HPDE6-E6E7 (cell line): ENCODE measurements around the gene TEDDM1.
"Not testable (repeated sequence)": the region's sequence is repeated elsewhere in the genome, so short reads cannot be mapped to it uniquely, and the experiment has no call there.

Experiments used
- DNase-seq: peaks from one replicate; pipeline ENCODE4 v3.0.0; 2011; ENCODE audit warnings: missing footprints; ENCODE audit errors: extremely low spot score

Gene TEDDM1

DNA sequence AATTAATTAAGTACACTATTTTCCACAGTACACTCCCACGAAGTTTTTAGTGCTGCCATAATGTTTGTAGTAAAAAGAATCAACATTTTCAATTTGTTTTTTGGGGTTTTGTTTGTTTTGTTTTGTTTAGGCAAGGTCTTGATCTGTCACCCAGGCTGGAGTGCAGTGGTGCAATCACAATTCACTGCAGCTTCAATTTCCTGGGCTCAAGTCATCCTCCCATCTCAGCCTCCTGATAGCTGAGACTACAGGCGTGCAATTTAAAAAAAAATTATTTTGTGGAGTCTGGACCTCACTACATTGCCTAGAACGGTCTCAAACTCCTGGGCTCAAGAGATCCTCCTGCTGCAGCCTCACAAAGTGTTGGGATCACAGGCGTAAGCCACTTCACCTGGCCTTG, 20.3 kb downstream of the TEDDM1 start:
- DNase-seq = no peak

DNA sequence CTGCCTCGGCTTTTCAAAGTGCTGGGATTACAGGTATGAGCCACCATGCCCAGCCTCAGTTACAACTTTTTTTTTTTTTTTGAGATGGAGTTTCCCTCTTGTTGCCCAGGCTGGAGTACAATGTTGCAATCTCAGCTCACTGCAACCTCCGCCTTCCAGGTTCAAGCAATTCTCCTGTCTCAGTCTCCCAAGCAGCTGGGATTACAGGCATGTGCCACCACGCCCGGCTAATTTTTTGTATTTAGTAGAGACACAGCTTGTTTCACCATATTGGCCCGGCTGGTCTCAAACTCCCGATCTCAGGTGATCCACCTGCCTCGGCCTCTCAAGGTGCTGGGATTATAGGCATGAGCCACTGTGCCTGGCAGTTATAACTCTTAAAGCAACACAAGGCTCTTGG, 20.7 kb downstream of the TEDDM1 start:
- not testable (repeated sequence) for DNase-seq

DNA sequence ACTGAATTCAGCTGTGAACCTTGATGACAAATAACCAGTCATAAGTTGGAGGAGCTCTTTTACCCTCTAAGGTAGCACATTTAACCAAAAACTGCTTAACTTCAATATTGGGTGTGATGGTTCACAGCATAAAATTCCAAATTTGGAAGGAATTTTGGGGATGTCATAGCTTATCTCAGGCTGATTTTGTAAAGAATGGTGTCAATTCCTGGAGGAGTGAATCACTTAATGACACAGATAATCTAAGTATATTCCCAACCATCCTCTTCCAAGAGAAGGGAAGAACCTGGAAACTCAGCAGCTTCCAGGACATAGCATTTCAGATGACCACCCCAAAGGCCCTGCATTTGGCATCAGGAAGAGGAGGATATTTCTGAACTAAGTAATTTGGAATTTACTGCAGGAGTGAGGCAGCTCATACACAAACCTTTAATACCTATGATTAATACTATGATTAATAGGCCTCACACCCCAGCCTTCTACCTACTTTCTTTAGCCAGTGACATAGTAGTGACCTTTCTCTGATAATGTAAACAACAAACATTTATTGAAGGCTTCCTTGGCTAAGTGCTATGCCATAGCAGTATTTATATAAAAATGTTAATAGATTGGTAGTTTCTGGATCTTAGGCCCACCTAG, 23.4 kb downstream of the TEDDM1 start:
- DNase-seq = no peak

DNA sequence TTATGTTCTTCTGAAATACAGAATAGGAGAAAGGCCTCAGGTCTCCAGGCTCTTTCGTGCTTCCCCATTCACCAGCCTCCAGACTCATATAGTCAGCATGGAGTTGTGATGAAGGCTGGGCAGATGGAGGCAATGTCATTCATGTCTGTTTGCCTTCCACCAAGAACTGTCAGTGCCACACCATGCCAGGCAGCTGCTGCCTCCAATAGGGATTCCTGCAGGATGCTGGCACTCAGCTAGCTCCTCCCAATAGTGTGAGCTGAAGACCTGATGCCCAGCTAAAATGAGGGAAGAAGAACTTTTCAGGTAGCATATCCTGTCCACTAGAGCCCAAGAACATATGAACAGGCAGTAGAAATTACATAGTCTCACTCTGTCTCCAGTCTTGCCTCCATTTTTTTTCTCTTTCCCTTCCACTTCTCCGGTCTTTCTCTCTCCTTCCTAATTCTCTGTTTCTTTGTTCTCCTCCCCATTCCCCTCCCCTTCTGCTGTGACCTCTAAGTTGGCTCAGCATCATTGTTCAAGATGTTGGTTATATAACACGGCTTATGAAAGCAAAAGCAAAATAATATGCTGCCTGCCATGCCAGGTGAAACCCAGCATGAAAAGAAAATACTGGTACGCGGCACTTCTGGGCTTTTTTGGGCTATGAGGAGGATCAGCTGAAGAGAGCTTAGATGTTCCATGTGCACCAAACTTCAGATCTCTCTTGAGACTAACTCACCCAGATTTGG, 26.2 kb downstream of the TEDDM1 start:
- no peak for DNase-seq

DNA sequence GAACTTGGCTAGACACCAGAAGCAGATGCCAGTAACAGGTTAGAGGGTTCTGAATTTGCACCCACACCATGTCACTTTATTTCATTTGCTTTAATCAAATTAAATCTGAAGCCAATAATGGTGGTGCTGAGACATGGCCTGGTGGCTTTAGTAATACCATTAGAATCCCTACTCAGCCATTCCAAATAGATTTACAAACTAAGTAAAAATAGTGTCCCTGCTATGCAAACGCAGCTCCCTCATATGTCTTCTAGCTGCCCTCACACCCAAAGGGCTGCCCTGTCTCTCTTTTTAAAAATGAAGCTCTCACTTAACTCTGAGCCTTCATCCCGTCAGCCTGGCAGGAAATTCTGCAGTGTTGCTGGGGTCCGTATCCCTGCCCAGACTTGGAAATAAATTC, 29.9 kb downstream of the TEDDM1 start:
- no peak for DNase-seq

DNA sequence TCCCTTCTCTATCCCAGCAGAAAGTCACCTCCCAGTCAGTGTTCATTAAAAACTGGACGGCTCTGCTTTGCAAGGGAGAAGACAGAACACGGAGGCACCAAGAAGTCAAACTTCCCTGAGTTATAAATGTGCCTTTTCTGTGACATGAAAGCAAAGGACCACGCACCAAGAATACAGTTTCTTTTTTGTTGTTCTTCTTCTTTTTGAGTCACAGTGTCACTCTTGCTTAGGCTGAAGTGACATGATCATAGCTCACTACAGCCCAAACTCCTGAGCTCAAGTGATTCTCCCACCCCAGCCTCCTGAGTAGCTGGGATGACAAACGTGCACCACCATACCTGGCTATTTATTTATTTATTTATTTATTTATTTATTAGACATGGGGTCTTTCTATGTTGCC, 31.6 kb downstream of the TEDDM1 start:
- no peak for DNase-seq

DNA sequence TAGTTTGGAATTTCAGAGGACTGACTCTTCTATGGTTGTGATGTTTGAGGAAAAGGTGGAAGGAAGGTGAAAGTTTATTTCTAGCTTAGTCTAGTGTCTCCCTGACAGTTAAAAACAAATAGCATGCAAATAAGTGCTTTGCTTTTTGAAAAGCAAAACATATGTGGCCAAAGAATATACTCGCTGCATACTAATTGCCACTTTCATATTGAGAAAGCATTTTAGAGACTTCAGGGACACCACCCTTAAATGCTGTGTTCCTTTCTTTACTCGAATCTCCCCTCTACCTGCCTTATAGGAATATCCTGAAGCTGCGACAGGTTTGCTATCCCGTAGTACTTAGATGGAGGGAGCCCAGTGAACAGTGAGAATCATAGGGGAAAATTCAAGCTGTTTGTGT, 32.1 kb downstream of the TEDDM1 start:
- DNase-seq = no peak

DNA sequence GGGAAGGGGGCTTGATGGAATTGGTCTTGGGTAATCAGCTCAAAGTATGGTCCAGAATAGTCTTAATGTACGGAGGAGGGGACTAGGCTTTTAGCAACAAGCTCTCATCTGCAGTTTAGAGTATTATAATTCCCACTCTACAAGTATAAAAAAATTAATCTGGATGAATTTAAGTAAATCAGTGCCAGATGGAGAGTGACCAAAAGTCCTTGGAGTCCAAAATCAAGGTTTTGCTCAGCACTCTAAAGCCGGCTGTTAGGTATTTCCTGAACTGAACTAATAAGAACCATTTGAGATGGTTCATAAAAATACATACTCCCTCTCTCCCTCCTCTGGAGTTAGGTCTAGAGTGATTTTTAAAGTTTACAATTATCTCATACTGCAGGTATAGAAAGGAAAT, 32.5 kb downstream of the TEDDM1 start:
- no peak for DNase-seq

DNA sequence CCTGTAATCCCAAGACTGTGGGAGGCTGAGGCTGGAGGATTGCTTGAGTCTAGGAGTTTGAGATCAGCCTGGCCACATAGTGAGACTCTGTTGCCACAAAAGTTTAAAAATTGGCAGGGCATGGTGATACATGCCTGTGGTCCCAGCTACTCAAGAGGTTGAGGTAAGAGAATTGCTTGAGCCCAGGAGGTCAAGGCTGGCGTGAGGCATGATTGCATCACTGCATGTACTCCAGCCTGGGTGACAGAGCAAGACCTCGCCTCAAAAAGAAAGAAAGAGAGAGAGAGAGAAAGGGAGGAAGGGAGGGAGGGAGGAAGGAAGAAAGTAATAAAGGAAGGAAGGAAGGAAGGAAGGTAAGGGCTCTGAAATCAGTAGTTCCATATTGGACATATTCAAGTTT, 33.9 kb downstream of the TEDDM1 start:
- DNase-seq = no peak

DNA sequence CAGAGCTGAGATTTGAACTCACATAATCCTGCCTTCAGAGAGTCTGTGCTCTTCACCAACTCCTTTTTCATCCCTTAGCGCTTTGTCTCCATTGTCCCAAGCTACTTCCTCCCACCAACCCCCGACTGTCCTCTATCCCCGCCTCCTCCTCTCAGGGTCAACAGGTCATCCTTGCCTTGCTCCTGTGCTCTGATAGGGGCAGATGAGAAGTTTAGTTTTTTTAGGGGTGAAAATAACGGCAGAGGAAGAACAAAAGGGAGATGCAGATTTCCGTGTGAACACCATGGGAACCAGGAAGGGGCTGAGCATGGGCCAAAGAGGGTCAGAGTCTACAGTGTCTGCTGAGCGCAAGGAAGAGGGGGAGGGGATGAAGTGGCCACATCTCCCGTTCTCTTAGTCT, 40.8 kb downstream of the TEDDM1 start:
- no peak for DNase-seq

DNA sequence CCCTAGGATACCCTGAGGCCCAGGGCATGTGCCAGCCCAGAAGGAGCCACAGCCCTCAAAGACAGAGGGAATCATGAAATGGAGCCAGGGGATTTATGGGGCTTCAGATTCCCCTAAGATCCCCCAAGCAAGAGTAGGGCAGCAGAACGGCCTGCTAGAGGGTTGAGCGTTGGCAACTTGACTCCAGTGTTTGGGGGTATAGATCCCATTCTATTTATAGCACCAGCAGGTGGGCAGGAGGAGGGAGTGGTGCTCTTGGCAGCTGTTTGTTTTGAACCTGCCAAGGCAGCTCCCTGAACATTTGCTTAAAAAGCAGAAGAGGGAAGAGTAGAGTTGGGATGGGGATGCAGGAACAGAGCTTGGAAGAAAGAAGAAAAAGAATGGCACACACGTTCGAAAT, 42.6 kb downstream of the TEDDM1 start:
- no peak for DNase-seq

DNA sequence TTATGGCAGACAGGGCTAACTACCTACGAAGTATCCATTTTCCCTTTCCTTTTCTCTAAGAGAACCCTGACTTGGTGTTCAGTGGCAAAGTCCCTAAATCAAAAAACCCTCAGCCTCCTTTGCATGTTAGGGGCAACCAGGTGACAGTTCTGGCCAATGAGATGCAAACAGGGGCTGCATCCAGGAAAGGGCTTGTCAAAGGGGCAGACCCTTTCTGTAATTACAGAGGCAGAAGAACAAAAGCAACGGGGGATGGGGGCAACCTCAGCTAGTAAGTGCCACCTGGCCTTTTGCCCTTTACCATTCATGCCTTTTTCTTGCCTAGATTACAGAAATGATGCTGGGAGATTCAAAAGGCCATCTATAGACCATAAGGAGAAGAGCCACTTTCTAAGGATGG, 43.3 kb downstream of the TEDDM1 start:
- DNase-seq = no peak

DNA sequence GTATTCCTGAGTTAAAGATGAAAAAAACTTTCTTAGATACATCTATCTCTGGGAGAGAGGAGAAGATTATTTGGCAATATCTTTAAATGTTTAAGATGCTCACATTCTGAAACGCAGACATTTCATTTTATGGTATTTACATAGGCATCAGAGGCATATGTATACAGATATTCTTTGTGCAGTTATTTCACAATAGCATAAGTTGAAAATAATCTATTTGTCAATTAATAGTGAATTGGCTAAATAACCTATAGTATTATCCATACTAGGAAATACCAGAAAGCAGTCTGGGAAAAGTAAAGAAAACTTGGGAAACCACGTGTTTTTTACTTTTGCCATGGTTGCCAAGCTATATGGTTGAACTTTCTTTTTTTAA, 44.8 kb downstream of the TEDDM1 start:
- DNase-seq = no peak

DNA sequence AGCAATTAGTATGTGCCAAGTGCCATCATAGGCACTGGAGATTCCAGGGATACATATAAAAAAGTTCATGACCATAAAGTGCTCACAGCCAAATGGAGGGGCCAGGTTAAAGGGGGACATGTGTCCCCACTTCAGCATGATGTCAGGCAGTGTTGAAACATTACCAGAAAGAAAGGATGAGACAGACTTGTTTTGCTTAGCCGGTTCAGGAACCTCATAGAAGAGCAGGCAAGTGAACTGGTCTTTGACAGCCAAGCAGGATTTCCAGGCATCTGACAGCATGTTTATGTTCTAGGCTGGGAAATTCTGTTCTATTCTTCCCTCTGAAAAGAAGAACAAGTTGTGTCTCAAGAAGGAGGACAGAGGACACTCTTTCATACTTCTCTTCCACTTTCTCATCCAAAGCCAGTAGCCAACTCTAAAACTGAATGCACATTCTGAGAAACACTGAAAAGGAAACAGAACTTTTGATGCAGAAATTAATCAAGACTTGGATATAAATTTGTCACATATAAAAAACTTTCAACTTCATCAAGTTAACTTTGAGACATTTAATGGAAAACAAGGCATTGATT, 48.6 kb downstream of the TEDDM1 start:
- DNase-seq = no peak

DNA sequence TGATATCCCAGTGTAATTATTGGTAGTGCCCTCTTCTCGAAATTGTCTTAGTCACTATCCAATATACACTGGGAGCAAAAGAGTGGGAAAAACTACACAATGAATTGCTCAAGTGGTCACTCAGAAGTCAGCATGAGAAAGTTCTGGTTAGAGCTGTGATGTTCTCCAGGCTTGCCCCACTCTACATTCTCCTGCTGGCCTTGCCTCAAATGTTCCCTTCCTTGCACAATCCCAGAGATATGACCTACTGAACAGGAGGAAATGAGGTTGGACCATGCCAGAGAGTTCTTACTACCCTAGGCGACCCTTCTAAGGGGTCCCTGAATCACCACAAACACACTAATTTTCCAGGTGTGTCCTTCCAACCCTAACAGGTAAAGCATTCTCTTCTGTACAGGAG, 49.6 kb downstream of the TEDDM1 start:
- DNase-seq = no peak

DNA sequence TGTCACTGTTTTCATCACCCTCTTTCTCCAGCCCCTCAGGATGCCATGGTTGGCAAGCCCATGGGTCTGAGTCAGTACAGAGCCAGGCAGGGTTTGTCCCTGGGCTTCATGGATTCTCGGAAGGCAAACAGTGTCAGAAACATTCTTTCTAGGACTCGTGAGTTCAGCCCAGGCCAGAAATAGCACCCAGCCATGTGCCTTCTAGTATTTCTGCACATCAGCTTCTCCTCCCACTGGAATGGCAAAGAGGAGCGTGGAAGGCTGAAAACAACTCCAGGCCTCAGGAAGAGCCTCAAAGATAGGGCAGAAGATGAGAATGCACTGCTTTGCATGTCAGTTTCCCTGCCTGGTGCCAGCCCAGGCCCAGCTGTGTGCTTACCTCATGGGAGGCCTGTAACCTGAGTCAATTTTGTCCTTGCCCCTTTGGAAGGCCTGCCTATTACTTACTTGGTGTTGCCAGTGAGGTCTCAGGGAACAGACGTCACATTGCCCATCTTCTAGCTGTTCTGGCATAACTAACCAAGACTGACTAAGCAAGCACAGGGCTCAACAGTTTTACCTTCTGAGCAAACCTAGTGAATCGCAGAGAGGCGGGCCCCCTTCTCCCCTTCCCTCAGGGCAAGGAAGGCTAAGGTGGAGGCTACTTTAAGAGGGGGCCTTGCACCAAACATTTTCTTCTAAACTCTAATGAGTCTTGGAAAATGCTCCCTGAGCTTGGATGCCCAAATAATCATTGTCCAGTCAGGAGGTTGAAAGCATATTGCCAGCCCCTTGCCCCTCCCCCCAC, 51.3 kb downstream of the TEDDM1 start:
- no peak for DNase-seq
